GM23338 (cell line): Measurements from ENCODE around the gene CSF2. TPM values are rescaled to one million over a fixed set of nuclear protein-coding genes. Genes with fewer than 3 reads are reported as not detected.

Experiments
- ATAC-seq: fragments of 200-7000 bp; cut with Tn5 transposase; 3 replicates; pipeline ENCODE4 v1.9.1; 2020
- DNase-seq: peaks from one replicate; pipeline ENCODE4 v3.0.0-alpha.2; 2015; ENCODE audit warnings: low spot score
- H2AFZ ChIP-seq: fragments of 200-600 bp; sonication (generic); 2 replicates; pipeline ENCODE4 v1.8.0; 2016; ENCODE audit warnings: antibody characterized with exemption, mild to moderate bottlenecking, moderate library complexity
- H3F3A ChIP-seq: fragments of 200-600 bp; sonication (generic); replicated peaks from 2 replicates; pipeline ENCODE4 v1.8.0; 2017; ENCODE audit warnings: antibody characterized with exemption, mixed run types, low read depth
- H3K27ac ChIP-seq: fragments of 200-600 bp; sonication (generic); 2 replicates; pipeline ENCODE4 v1.6.1; 2016; ENCODE audit warnings: low read depth
- H3K27me3 ChIP-seq: fragments of 200-600 bp; sonication (generic); 2 replicates; pipeline ENCODE4 v1.8.0; 2016; ENCODE audit warnings: mild to moderate bottlenecking, mixed run types, moderate library complexity; ENCODE audit not compliant: insufficient read depth
- H3K36me3 ChIP-seq: fragments of 200-600 bp; sonication (generic); 2 replicates; pipeline ENCODE4 v1.8.0; 2016; ENCODE audit warnings: mild to moderate bottlenecking; ENCODE audit not compliant: insufficient read depth
- H3K4me1 ChIP-seq: fragments of 200-600 bp; sonication (generic); 2 replicates; pipeline ENCODE4 v1.8.0; 2016; ENCODE audit warnings: mild to moderate bottlenecking, moderate library complexity; ENCODE audit not compliant: insufficient read depth
- H3K4me2 ChIP-seq: fragments of 200-600 bp; sonication (generic); 2 replicates; pipeline ENCODE4 v1.7.1; 2017; ENCODE audit warnings: mixed run types
- H3K4me3 ChIP-seq: fragments of 200-600 bp; sonication (generic); 2 replicates; pipeline ENCODE4 v1.6.1; 2016; ENCODE audit warnings: mixed run types
- H3K79me2 ChIP-seq: fragments of 200-600 bp; sonication (generic); replicated peaks from 2 replicates; pipeline ENCODE4 v1.8.0; 2017; ENCODE audit warnings: mild to moderate bottlenecking; ENCODE audit not compliant: insufficient read depth
- H3K9me2 ChIP-seq: fragments of 200-600 bp; sonication (generic); 2 replicates; pipeline ENCODE4 v1.8.0; 2017; ENCODE audit not compliant: insufficient read depth
- H4K20me1 ChIP-seq: fragments of 200-600 bp; sonication (generic); replicated peaks from 2 replicates; pipeline ENCODE4 v1.8.0; 2017; ENCODE audit warnings: mild to moderate bottlenecking; ENCODE audit not compliant: insufficient read depth
- H3K27ac Mint-ChIP-seq: 2 replicates; pipeline ENCODE4 v1.8.0; 2020; ENCODE audit warnings: inconsistent platforms, mild to moderate bottlenecking, moderate library complexity, mixed read lengths
- H3K27me3 Mint-ChIP-seq: 3 replicates; pipeline ENCODE4 v1.8.0; 2022; ENCODE audit warnings: low read depth, mild to moderate bottlenecking, moderate library complexity, mixed read lengths, inconsistent platforms; ENCODE audit not compliant: insufficient read depth, poor library complexity
- H3K36me3 Mint-ChIP-seq: 3 replicates; pipeline ENCODE4 v1.8.0; 2021; ENCODE audit warnings: low read depth, mild to moderate bottlenecking, inconsistent platforms, moderate library complexity, mixed read lengths
- H3K4me1 Mint-ChIP-seq: 3 replicates; pipeline ENCODE4 v1.8.0; 2020; ENCODE audit warnings: mild to moderate bottlenecking, inconsistent platforms, mixed read lengths
- H3K4me3 Mint-ChIP-seq: 3 replicates; pipeline ENCODE4 v1.8.0; 2021; ENCODE audit warnings: moderate library complexity, mild to moderate bottlenecking, inconsistent platforms, mixed read lengths
- H3K9me3 Mint-ChIP-seq: 3 replicates; pipeline ENCODE4 v1.8.0; 2020; ENCODE audit warnings: moderate library complexity, mild to moderate bottlenecking, inconsistent platforms, mixed read lengths
- CREB1 ChIP-seq: fragments of 250-450 bp; sonication (Bioruptor Pico); IDR thresholded peaks from 2 replicates; pipeline ENCODE4 v1.5.0; 2020; ENCODE audit warnings: low read depth, mild to moderate bottlenecking, moderate library complexity
- EZH2 ChIP-seq: fragments of 200-600 bp; sonication (generic); IDR thresholded peaks from one replicate; pipeline ENCODE4 v1.8.0; 2017; ENCODE audit warnings: antibody characterized with exemption, mild to moderate bottlenecking, low read depth; ENCODE audit not compliant: unreplicated experiment
- EZH2phosphoT487 ChIP-seq: fragments of 200-600 bp; sonication (generic); IDR thresholded peaks from one replicate; pipeline ENCODE4 v1.8.1; 2018; ENCODE audit warnings: antibody characterized with exemption; ENCODE audit not compliant: unreplicated experiment
- NANOG ChIP-seq: IDR thresholded peaks from 2 replicates; pipeline ENCODE4 v1.6.1; 2016; ENCODE audit warnings: antibody characterized with exemption, borderline replicate concordance
- POLR2AphosphoS5 ChIP-seq: IDR thresholded peaks from 2 replicates; pipeline ENCODE4 v1.6.1; 2016; ENCODE audit warnings: antibody characterized with exemption, low read depth
- STAT1 ChIP-seq: IDR thresholded peaks from one replicate; pipeline ENCODE4 v1.6.1; 2016; ENCODE audit warnings: antibody characterized with exemption; ENCODE audit not compliant: unreplicated experiment
- ZNF114 ChIP-seq: fragments of 250-450 bp; sonication (Bioruptor Pico); IDR thresholded peaks from 2 replicates; pipeline ENCODE4 v1.5.0; 2020; ENCODE audit warnings: mild to moderate bottlenecking, moderate library complexity
- ZNF331 ChIP-seq: fragments of 250-450 bp; sonication (Bioruptor Pico); IDR thresholded peaks from 2 replicates; pipeline ENCODE4 v1.5.0; 2020; ENCODE audit warnings: low read depth, mild to moderate bottlenecking, moderate library complexity
- long read RNA-seq: library from polyadenylated mRNA; unstranded; transcript quantifications from one replicate; pipeline ENCODE4 v2.0.0, GENCODE V29; 2020; ENCODE audit not compliant: unreplicated experiment
- polyA plus RNA-seq: library from polyadenylated mRNA; unstranded; fragments of >200 nt; fragmentation: Nextera tagmentation; extraction: Ambion mirVana; gene quantifications from 2 replicates; pipeline ENCODE4 v1.2.1, GENCODE V29; 2016
- total RNA-seq: library from RNA; depleted of rRNA; stranded (reverse); fragments of >200 nt; shearing (Covaris generic); gene quantifications from 2 replicates; pipeline ENCODE4 v1.2.3, GENCODE V29; 2014; rRNA removed
- TF ChIP-seq, protein P1 (sequence below): IDR thresholded peaks from 2 replicates; pipeline ENCODE4 v1.6.1; 2016; ENCODE audit warnings: antibody characterized with exemption
- TF ChIP-seq, protein P2 (sequence below), 2 experiments: fragments of 200-600 bp in 1 of 2; sonication (generic) in 1 of 2; conservative IDR thresholded peaks; 2 replicates each; pipeline versions ENCODE4 v1.5.1 to v1.6.1; 2016 to 2017; ENCODE audit warnings: antibody characterized with exemption in 2 of 2, low read depth in 2 of 2, mild to moderate bottlenecking in 2 of 2, moderate library complexity in 1 of 2
- TF ChIP-seq, protein P3 (sequence below): fragments of 250-450 bp; sonication (Bioruptor Pico); IDR thresholded peaks from 2 replicates; pipeline ENCODE4 v1.5.0; 2020; ENCODE audit warnings: mild to moderate bottlenecking, moderate library complexity

The CSF2 gene
- total RNA-seq, result not detected in 2 replicates
- not detected in 2 replicates for polyA plus RNA-seq
- long read RNA-seq, result 0 reads

DNA sequence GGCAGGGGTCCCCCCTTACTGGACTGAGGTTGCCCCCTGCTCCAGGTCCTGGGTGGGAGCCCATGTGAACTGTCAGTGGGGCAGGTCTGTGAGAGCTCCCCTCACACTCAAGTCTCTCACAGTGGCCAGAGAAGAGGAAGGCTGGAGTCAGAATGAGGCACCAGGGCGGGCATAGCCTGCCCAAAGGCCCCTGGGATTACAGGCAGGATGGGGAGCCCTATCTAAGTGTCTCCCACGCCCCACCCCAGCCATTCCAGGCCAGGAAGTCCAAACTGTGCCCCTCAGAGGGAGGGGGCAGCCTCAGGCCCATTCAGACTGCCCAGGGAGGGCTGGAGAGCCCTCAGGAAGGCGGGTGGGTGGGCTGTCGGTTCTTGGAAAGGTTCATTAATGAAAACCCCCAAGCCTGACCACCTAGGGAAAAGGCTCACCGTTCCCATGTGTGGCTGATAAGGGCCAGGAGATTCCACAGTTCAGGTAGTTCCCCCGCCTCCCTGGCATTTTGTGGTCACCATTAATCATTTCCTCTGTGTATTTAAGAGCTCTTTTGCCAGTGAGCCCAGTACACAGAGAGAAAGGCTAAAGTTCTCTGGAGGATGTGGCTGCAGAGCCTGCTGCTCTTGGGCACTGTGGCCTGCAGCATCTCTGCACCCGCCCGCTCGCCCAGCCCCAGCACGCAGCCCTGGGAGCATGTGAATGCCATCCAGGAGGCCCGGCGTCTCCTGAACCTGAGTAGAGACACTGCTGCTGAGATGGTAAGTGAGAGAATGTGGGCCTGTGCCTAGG, at the start of gene CSF2:
Gene CSF2 (plus strand): TSS at position 559 of the 783 bp plus-strand sequence. CDS start 35 bp downstream, at position 594.
- Histone ChIP-seq H3K79me2 (no peaks in the 10 kb centered on the region), H3K36me3 (no peaks in the 10 kb centered on the region), H3F3A (no peaks in the 10 kb centered on the region), H3K9me2 (no peaks in the 10 kb centered on the region), H3K4me3 (no peak within 1 kb of the TSS), H4K20me1 (no peaks in the 10 kb centered on the region), H3K4me1 (no peaks in the 10 kb centered on the region), H3K27ac (no peak within 1 kb of the TSS), H3K4me2 (no peak within 1 kb of the TSS), H2AFZ (no peak within 1 kb of the TSS), H3K27me3 (no peaks in the 10 kb centered on the region)
- Mint-ChIP-seq H3K27ac (no peak within 1 kb of the TSS), H3K4me3 (no peak within 1 kb of the TSS), H3K9me3 (no peaks in the 10 kb centered on the region), H3K36me3 (no peaks in the 10 kb centered on the region), H3K4me1 (no peaks in the 10 kb centered on the region; the same call in 2 of the 3 replicates), H3K27me3 (peaks cover 2% of the 10 kb centered on the region)
- ATAC-seq (no peak), DNase-seq (no peak)
- TF ChIP-seq, protein P1, sequence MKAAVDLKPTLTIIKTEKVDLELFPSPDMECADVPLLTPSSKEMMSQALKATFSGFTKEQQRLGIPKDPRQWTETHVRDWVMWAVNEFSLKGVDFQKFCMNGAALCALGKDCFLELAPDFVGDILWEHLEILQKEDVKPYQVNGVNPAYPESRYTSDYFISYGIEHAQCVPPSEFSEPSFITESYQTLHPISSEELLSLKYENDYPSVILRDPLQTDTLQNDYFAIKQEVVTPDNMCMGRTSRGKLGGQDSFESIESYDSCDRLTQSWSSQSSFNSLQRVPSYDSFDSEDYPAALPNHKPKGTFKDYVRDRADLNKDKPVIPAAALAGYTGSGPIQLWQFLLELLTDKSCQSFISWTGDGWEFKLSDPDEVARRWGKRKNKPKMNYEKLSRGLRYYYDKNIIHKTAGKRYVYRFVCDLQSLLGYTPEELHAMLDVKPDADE, result no peak
- no peak for TF ChIP-seq STAT1

DNA sequence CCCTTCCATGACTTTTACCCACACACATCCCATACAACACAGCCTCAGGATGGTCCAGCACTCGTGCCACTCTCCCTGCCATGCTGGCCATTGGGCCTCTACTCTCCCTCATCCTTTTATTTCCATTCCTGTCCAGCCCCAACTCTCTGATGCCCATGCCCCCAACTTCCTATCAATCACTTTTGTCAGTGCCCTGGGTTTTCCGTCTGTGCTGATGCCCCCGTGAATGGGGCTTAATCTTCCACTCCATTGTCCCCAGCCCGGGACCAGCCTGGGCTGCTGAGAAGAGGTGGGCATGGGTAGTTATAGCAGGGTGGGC, 49.5 kb upstream of the CSF2 start:
- no peak overlapping the region for H3K27ac Mint-ChIP-seq
- no peak for ATAC-seq
- H3K27me3 Mint-ChIP-seq, result peaks cover 3% of the 10 kb centered on the region
- no peak for TF ChIP-seq EZH2
- no peak for TF ChIP-seq ZNF114 (CRISPR knock-in tag)
- TF ChIP-seq, protein P1, result no peak
- TF ChIP-seq POLR2AphosphoS5, result no peak
- TF ChIP-seq NANOG, result no peak
- no peak for TF ChIP-seq ZNF331
- TF ChIP-seq, protein P2, sequence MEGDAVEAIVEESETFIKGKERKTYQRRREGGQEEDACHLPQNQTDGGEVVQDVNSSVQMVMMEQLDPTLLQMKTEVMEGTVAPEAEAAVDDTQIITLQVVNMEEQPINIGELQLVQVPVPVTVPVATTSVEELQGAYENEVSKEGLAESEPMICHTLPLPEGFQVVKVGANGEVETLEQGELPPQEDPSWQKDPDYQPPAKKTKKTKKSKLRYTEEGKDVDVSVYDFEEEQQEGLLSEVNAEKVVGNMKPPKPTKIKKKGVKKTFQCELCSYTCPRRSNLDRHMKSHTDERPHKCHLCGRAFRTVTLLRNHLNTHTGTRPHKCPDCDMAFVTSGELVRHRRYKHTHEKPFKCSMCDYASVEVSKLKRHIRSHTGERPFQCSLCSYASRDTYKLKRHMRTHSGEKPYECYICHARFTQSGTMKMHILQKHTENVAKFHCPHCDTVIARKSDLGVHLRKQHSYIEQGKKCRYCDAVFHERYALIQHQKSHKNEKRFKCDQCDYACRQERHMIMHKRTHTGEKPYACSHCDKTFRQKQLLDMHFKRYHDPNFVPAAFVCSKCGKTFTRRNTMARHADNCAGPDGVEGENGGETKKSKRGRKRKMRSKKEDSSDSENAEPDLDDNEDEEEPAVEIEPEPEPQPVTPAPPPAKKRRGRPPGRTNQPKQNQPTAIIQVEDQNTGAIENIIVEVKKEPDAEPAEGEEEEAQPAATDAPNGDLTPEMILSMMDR (conservative IDR thresholded peaks at IDR 0.05; ENCODE audit: low read depth in 2 of 2), result no peak
- TF ChIP-seq CREB1 (CRISPR knock-in tag), result no peak
- TF ChIP-seq EZH2phosphoT487, result no peak
- TF ChIP-seq, protein P3, sequence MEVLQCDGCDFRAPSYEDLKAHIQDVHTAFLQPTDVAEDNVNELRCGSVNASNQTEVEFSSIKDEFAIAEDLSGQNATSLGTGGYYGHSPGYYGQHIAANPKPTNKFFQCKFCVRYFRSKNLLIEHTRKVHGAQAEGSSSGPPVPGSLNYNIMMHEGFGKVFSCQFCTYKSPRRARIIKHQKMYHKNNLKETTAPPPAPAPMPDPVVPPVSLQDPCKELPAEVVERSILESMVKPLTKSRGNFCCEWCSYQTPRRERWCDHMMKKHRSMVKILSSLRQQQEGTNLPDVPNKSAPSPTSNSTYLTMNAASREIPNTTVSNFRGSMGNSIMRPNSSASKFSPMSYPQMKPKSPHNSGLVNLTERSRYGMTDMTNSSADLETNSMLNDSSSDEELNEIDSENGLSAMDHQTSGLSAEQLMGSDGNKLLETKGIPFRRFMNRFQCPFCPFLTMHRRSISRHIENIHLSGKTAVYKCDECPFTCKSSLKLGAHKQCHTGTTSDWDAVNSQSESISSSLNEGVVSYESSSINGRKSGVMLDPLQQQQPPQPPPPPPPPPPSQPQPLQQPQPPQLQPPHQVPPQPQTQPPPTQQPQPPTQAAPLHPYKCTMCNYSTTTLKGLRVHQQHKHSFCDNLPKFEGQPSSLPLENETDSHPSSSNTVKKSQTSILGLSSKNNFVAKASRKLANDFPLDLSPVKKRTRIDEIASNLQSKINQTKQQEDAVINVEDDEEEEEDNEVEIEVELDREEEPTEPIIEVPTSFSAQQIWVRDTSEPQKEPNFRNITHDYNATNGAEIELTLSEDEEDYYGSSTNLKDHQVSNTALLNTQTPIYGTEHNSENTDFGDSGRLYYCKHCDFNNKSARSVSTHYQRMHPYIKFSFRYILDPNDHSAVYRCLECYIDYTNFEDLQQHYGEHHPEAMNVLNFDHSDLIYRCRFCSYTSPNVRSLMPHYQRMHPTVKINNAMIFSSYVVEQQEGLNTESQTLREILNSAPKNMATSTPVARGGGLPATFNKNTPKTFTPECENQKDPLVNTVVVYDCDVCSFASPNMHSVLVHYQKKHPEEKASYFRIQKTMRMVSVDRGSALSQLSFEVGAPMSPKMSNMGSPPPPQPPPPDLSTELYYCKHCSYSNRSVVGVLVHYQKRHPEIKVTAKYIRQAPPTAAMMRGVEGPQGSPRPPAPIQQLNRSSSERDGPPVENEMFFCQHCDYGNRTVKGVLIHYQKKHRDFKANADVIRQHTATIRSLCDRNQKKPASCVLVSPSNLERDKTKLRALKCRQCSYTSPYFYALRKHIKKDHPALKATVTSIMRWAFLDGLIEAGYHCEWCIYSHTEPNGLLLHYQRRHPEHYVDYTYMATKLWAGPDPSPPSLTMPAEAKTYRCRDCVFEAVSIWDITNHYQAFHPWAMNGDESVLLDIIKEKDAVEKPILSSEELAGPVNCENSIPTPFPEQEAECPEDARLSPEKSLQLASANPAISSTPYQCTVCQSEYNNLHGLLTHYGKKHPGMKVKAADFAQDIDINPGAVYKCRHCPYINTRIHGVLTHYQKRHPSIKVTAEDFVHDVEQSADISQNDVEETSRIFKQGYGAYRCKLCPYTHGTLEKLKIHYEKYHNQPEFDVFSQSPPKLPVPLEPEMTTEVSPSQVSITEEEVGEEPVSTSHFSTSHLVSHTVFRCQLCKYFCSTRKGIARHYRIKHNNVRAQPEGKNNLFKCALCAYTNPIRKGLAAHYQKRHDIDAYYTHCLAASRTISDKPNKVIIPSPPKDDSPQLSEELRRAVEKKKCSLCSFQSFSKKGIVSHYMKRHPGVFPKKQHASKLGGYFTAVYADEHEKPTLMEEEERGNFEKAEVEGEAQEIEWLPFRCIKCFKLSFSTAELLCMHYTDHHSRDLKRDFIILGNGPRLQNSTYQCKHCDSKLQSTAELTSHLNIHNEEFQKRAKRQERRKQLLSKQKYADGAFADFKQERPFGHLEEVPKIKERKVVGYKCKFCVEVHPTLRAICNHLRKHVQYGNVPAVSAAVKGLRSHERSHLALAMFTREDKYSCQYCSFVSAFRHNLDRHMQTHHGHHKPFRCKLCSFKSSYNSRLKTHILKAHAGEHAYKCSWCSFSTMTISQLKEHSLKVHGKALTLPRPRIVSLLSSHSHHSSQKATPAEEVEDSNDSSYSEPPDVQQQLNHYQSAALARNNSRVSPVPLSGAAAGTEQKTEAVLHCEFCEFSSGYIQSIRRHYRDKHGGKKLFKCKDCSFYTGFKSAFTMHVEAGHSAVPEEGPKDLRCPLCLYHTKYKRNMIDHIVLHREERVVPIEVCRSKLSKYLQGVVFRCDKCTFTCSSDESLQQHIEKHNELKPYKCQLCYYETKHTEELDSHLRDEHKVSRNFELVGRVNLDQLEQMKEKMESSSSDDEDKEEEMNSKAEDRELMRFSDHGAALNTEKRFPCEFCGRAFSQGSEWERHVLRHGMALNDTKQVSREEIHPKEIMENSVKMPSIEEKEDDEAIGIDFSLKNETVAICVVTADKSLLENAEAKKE (CRISPR knock-in tag), result no peak

More for the DNA sequence above, 49.5 kb upstream of the CSF2 start:
- Histone ChIP-seq H3K79me2 (no peaks in the 10 kb centered on the region), H3K36me3 (no peaks in the 10 kb centered on the region), H3K9me2 (0 out of 2 replicates have a peak, but pooled peaks cover 7% of the 10 kb centered on the region), H3K4me1 (no peaks in the 10 kb centered on the region), H3K4me2 (no peak overlapping the region), H3K27me3 (no peaks in the 10 kb centered on the region), H3K27ac (no peak overlapping the region), H2AFZ (no peak overlapping the region), H3F3A (no peaks in the 10 kb centered on the region), H3K4me3 (no peak overlapping the region), H4K20me1 (no peaks in the 10 kb centered on the region)
- H3K9me3 Mint-ChIP-seq, result no peaks in the 10 kb centered on the region; the same call in 2 of the 3 replicates
- H3K4me3 Mint-ChIP-seq, result no peak overlapping the region
- no peak for DNase-seq
- H3K4me1 Mint-ChIP-seq, result no peaks in the 10 kb centered on the region
- no peaks in the 10 kb centered on the region for H3K36me3 Mint-ChIP-seq
